ENCODE results near the gene RCBTB2.

GRCh38 chr13:48534911-48535501 lies 2.1 kb upstream of the RCBTB2 start:
- no peak for TF ChIP-seq CTCF (conservative IDR thresholded peaks at IDR 0.05; ENCODE audit: low read length)
- no peak for TF ChIP-seq EZH2phosphoT487 (IDR thresholded peaks at IDR 0.05; ENCODE audit: borderline replicate concordance)

Measured in Loucy (cell line).